GM18519 (cell line): Measurements from ENCODE around the gene KLK4.

Source experiments
- ATAC-seq: cut with Tn5 transposase; IDR thresholded peaks from one replicate; pipeline ENCODE4 v1.9.1; 2021; ENCODE audit warnings: mild to moderate bottlenecking, moderate library complexity; ENCODE audit not compliant: unreplicated experiment, low FRiP score

Gene KLK4

DNA sequence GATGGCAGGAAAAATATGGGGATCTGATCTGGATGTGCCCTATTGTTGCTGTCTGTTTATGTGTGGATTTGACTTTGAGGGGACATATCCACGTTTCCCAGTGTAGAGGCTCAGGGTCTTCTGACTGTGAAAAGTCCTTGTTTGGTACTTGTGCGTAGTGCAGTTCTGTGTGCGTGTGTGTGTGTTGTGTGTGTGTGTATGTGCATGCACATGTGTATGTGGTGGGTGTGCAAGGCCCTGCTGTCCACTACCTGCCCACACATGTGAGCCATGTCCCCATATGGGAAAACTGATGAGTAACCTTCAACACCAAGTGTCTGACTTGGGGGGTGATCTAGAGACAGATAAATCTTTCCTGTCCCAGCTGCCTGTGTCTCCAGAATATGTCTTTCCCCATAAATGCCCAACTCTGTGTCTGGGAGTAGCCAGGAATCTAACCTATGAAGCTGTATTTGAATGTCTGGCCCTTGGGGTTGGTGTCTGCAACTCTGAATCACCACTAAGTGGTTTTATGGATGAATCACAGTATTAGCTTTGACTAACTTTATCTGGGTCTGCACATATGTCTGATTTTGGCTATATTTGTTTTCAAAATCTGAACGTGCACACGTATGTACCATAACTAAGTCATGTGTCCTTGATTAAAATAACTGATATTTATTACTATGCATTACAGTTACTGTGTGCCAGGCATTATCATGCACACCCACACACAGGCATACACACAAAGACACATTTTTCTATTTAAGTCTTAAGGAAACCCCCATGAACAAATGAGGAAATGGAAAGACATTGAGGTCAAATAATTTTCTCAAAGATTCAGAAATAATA is 20.6 kb downstream of the KLK4 start:
- ATAC-seq = no peak

DNA sequence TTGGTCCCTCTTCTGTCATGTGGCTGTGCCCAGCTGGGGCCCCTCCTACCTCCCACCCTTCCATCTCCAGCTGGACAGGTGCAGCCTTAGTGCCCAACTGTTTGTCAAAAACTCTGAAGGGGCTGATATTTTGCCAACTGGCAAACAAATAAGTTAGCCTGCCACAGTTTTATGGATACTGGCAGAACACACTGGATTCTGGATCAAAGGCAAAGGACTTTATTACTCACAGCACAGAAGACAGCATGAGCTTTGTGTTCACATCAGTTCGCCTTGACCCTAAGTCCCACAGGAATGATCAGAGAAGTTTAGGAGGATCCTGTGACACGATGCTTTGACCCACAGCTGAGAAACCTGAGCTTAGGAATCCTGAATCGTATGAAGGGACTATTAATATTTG is 21.6 kb downstream of the KLK4 start:
- ATAC-seq = no peak

DNA sequence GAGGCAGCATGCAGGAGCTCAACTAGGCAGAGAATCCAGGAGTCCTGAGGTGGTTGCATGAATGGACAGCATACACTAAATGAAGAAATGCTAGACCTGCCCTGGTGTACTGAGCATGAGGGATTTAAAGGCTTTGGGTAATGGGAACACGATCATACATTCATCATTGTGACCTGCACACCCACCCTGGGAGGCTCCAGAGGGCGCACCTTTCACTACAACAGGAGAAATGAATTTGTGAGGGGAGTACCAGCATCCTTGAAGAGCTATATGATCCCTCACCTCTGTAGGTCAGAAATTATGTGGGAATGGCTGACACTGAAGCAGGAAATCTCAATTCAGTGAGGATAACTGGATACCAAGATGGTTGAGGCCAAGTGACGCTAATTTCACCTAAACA is 29.0 kb downstream of the KLK4 start:
- ATAC-seq = no peak

DNA sequence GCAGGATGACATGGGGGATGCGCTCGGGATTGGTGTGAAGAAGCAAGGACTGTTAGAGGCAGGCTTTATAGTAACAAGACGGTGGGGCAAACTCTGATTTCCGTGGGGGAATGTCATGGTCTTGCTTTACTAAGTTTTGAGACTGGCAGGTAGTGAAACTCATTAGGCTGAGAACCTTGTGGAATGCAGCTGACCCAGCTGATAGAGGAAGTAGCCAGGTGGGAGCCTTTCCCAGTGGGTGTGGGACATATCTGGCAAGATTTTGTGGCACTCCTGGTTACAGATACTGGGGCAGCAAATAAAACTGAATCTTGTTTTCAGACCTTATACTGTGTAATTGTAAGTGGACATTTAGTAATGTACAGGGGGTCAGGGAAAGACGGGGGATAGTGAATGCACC is 31.0 kb downstream of the KLK4 start:
- no peak for ATAC-seq

DNA sequence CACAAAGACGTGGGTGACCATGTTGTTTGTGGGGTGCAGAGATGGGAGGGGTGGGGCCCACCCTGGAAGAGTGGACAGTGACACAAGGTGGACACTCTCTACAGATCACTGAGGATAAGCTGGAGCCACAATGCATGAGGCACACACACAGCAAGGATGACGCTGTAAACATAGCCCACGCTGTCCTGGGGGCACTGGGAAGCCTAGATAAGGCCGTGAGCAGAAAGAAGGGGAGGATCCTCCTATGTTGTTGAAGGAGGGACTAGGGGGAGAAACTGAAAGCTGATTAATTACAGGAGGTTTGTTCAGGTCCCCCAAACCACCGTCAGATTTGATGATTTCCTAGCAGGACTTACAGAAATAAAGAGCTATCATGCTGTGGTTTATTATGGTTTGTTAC is 32.3 kb downstream of the KLK4 start:
- ATAC-seq = no peak

DNA sequence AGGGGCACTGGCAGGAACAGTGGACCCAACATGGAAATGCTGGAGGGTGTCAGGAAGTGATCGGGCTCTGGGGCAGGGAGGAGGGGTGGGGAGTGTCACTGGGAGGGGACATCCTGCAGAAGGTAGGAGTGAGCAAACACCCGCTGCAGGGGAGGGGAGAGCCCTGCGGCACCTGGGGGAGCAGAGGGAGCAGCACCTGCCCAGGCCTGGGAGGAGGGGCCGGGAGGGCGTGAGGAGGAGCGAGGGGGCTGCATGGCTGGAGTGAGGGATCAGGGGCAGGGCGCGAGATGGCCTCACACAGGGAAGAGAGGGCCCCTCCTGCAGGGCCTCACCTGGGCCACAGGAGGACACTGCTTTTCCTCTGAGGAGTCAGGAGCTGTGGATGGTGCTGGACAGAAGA is 33.9 kb downstream of the KLK4 start:
- no peak for ATAC-seq

DNA sequence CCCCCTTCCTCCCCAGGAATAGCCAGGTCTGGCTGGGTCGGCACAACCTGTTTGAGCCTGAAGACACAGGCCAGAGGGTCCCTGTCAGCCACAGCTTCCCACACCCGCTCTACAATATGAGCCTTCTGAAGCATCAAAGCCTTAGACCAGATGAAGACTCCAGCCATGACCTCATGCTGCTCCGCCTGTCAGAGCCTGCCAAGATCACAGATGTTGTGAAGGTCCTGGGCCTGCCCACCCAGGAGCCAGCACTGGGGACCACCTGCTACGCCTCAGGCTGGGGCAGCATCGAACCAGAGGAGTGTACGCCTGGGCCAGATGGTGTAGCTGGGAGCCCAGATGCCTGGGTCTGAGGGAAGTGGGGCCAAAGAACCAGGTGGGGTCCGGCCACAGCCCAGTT is 34.7 kb downstream of the KLK4 start:
- no peak for ATAC-seq

DNA sequence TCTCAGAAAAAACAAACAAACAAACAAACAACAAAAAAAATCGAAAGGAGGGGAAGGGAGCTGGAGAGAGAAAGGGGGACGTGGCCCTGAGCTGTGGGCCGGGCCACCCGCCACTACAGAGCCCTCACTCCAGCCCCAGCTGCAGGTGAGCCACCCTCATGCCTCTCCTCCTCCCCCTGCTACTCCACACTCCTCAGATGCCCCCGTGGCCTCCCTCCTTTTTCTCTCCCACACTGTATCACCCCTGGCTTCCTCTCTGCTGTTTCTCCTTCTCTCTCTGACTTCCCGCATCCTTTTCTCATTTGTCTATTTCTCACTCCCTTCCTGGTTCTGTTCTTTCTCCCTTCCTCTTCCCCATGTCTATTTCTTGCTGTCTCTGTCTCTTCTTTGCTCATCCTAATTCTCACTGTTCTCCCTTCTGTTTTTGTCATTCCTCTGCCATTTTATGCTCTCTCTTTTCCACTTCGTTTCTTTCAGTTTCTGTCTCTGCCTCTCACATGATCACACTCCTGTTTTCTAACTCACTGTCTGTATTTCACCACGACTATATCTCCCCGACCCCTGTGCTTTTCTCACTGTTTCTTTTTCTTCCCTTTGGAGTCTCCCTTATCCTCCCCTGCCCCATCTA is 35.3 kb downstream of the KLK4 start:
- ATAC-seq = no peak

DNA sequence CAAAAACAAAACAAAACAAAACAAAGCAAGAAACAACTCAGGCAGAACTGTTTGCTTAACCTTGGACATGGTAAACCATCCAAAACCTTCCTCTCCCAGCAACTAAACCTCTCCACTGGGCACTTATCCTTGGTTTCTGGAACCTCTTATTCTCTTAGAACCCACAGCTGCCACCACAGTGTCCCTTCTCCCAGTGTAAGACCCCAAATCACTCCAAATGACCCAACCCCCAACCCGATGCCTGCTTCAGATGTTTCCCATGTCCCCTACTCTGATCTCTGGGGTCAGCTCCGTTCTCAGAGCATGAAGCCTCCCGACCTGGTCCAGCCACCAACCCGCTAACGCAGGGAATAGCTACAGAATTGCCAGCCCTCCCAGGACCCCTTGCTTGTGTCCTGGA is 37.0 kb downstream of the KLK4 start:
- ATAC-seq = no peak

DNA sequence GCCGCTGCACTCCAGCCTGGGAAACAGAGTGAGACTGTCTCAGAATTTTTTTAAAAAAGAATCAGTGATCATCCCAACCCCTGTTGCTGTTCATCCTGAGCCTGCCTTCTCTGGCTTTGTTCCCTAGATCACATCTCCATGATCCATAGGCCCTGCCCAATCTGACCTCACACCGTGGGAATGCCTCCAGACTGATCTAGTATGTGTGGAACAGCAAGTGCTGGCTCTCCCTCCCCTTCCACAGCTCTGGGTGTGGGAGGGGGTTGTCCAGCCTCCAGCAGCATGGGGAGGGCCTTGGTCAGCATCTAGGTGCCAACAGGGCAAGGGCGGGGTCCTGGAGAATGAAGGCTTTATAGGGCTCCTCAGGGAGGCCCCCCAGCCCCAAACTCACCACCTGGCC is 38.1 kb downstream of the KLK4 start, which contains the start of gene KLK2:
TSS of gene KLK2 (plus strand) at position 384 of the 400 bp plus-strand sequence. CDS start 35 bp downstream, outside the sequence.
- no peak for ATAC-seq

DNA sequence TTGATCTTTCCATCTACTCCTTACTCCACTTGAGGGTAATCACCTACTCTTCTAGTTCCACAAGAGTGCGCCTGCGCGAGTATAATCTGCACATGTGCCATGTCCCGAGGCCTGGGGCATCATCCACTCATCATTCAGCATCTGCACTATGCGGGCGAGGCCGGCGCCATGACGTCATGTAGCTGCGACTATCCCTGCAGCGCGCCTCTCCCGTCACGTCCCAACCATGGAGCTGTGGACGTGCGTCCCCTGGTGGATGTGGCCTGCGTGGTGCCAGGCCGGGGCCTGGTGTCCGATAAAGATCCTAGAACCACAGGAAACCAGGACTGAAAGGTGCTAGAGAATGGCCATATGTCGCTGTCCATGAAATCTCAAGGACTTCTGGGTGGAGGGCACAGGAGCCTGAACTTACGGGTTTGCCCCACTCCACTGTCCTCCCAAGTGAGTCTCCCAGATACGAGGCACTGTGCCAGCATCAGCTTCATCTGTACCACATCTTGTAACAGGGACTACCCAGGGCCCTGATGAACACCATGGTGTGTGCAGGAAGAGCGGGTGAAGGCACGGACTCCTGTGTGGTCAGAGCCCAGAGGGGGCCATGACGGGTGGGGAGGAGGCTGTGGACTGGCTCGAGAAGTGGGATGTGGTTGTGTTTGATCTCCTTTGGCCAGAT is 40.6 kb downstream of the KLK4 start:
- ATAC-seq = no peak

DNA sequence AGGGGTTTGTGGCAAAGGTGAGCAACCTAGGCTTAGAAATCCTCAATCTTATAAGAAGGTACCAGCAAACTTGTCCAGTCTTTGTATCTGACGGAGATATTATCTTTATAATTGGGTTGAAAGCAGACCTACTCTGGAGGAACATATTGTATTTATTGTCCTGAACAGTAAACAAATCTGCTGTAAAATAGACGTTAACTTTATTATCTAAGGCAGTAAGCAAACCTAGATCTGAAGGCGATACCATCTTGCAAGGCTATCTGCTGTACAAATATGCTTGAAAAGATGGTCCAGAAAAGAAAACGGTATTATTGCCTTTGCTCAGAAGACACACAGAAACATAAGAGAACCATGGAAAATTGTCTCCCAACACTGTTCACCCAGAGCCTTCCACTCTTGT is 41.7 kb downstream of the KLK4 start:
- ATAC-seq = no peak

DNA sequence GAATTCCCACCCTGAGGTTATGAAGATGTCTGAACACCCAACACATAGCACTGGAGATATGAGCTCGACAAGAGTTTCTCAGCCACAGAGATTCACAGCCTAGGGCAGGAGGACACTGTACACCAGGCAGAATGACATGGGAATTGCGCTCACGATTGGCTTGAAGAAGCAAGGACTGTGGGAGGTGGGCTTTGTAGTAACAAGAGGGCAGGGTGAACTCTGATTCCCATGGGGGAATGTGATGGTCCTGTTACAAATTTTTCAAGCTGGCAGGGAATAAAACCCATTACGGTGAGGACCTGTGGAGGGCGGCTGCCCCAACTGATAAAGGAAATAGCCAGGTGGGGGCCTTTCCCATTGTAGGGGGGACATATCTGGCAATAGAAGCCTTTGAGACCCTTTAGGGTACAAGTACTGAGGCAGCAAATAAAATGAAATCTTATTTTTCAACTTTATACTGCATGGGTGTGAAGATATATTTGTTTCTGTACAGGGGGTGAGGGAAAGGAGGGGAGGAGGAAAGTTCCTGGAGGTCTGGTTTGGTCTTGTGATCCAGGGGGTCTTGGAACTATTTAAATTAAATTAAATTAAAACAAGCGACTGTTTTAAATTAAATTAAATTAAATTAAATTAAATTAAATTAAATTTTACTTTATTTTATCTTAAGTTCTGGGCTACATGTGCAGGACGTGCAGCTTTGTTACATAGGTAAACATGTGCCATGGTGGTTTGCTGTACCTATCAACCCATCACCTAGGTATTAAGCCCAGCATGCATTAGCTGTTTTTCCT is 49.5 kb downstream of the KLK4 start:
- ATAC-seq = no peak

DNA sequence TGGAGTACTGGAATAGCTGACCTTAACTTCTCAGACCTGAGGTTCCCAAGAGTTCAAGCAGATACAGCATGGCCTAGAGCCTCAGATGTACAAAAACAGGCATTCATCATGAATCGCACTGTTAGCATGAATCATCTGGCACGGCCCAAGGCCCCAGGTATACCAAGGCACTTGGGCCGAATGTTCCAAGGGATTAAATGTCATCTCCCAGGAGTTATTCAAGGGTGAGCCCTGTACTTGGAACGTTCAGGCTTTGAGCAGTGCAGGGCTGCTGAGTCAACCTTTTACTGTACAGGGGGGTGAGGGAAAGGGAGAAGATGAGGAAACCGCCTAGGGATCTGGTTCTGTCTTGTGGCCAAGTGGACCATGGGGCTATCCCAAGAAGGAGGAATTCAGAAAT is 50.2 kb downstream of the KLK4 start:
- ATAC-seq = no peak

DNA sequence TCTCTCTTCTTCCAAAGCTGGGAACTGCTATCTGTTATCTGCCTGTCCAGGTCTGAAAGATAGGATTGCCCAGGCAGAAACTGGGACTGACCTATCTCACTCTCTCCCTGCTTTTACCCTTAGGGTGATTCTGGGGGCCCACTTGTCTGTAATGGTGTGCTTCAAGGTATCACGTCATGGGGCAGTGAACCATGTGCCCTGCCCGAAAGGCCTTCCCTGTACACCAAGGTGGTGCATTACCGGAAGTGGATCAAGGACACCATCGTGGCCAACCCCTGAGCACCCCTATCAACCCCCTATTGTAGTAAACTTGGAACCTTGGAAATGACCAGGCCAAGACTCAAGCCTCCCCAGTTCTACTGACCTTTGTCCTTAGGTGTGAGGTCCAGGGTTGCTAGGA is 51.3 kb downstream of the KLK4 start:
- ATAC-seq = no peak

DNA sequence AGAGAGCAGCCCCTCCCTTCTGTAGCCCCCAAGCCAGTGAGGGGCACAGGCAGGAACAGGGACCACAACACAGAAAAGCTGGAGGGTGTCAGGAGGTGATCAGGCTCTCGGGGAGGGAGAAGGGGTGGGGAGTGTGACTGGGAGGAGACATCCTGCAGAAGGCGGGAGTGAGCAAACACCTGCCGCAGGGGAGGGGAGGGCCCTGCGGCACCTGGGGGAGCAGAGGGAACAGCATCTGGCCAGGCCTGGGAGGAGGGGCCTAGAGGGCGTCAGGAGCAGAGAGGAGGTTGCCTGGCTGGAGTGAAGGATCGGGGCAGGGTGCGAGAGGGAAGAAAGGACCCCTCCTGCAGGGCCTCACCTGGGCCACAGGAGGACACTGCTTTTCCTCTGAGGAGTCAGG is 52.3 kb downstream of the KLK4 start:
- no peak for ATAC-seq

DNA sequence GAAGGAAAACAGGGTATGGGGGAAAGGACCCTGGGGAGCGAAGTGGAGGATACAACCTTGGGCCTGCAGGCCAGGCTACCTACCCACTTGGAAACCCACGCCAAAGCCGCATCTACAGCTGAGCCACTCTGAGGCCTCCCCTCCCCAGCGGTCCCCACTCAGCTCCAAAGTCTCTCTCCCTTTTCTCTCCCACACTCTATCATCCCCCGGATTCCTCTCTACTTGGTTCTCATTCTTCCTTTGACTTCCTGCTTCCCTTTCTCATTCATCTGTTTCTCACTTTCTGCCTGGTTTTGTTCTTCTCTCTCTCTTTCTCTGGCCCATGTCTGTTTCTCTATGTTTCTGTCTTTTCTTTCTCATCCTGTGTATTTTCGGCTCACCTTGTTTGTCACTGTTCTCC is 53.8 kb downstream of the KLK4 start:
- ATAC-seq = no peak
